Retina (tissue), 1 donor: ENCODE measurements around the gene ITGB5.
A peak's percentile ranks its signal among the peaks of the same experiment; 100 is the strongest.

ENCODE experiments used
- DNase-seq: peaks from one replicate; pipeline ENCODE4 v3.0.0-alpha.2; 2016

ITGB5 gene

GRCh38 chr3:124890573-124891190 lies 3.5 kb upstream of the ITGB5 start:
- DNase-seq, result no peak

- no peak for DNase-seq
Measured at GRCh38 chr3:124888482-124889441, 1.6 kb upstream of the ITGB5 start.

- no peak for DNase-seq
Measured at GRCh38 chr3:124887932-124888298, 750 bp upstream of the ITGB5 start.

- peak; percentile 84 for DNase-seq
Measured at GRCh38 chr3:124886168-124887056, 753 bp downstream of the ITGB5 start.

- DNase-seq, result peak; percentile 61
Measured at GRCh38 chr3:124885466-124886167, 1.5 kb downstream of the ITGB5 start.

GRCh38 chr3:124884474-124885101 lies 2.6 kb downstream of the ITGB5 start:
- no peak for DNase-seq

- DNase-seq, result no peak
Measured at GRCh38 chr3:124883766-124884473, 3.2 kb downstream of the ITGB5 start.

GRCh38 chr3:124882816-124883747 lies 4.1 kb downstream of the ITGB5 start:
- peak; percentile 35 for DNase-seq

- DNase-seq, result no peak
Measured at GRCh38 chr3:124881976-124882697, 5.0 kb downstream of the ITGB5 start.

- DNase-seq, result no peak
Measured at GRCh38 chr3:124879337-124879680, 7.9 kb downstream of the ITGB5 start.

GRCh38 chr3:124878561-124879336 lies 8.4 kb downstream of the ITGB5 start:
- no peak for DNase-seq

- no peak for DNase-seq
Measured at GRCh38 chr3:124877674-124878073, 9.5 kb downstream of the ITGB5 start.

GRCh38 chr3:124876401-124876878 lies 10.7 kb downstream of the ITGB5 start:
- no peak for DNase-seq

- no peak for DNase-seq
Measured at GRCh38 chr3:124873226-124873625, 13.9 kb downstream of the ITGB5 start.

- no peak for DNase-seq
Measured at GRCh38 chr3:124867511-124867910, 19.7 kb downstream of the ITGB5 start.

- no peak for DNase-seq
Measured at GRCh38 chr3:124862006-124862405, 25.2 kb downstream of the ITGB5 start.

- DNase-seq, result no peak
Measured at GRCh38 chr3:124861041-124861440, 26.1 kb downstream of the ITGB5 start.

GRCh38 chr3:124860599-124860998 lies 26.6 kb downstream of the ITGB5 start:
- DNase-seq, result no peak

GRCh38 chr3:124859025-124859424 lies 28.1 kb downstream of the ITGB5 start:
- no peak for DNase-seq
